Cerebellar cortex (tissue), 1 donor: Measurements from ENCODE around the gene SH3GL3.
A peak's percentile ranks its signal among the peaks of the same experiment; 100 is the strongest.

ENCODE experiments used
- DNase-seq: peaks from one replicate; pipeline ENCODE4 v3.0.0-alpha.2; 2015; ENCODE audit warnings: low spot score

The SH3GL3 gene

DNA sequence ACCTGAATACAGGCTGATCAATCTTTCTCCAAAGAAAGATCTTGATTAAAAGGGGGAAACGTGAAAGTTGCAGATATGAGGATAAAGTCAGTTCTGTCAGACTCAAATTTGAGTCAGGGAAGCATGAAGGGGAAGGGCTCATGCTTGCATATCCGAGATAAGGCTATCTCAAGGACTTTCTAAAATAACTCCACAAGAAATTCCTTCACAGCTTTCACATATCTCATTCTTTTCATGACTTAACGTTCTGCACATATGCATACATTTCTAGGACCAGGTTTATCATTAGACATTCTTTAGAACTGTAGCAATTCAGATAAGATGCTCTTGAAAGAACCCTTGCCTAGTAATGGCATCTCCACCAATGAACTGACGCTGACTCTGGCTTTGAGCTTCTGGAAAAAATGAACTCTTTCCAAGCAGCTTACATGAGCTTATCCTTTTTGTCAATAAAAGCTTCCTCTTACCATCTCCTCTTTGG is 15.9 kb downstream of the SH3GL3 start:
- no peak for DNase-seq

GRCh38 chr15:83470887-83471286 is 23.7 kb downstream of the SH3GL3 start:
- DNase-seq = no peak

DNA sequence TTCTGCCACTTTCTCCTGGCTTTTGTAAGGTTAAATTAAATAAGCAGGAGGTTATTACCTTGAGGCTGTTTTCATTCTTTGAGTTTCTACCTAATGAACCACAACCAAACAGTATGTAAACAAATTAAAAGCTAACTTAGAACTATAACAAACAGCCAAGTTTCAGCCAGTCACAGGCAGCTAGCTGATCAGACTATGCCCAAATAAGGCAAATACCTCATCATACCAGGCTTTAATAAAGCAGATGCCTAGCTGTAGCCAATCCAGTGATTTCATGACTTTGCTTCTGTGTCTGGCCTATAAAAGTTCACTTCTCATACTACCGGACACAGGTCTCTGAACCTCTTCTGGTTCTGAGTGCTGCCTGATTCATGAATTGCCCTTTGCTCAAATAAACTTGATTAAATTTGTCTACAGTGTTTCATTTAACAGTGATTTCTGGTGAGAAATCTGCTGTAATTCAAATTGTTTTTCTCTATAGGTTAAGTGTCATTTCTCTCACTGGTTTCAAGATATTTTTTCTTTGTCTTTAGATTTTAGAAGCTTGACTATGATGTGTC is 24.2 kb downstream of the SH3GL3 start:
- DNase-seq = no peak

DNA sequence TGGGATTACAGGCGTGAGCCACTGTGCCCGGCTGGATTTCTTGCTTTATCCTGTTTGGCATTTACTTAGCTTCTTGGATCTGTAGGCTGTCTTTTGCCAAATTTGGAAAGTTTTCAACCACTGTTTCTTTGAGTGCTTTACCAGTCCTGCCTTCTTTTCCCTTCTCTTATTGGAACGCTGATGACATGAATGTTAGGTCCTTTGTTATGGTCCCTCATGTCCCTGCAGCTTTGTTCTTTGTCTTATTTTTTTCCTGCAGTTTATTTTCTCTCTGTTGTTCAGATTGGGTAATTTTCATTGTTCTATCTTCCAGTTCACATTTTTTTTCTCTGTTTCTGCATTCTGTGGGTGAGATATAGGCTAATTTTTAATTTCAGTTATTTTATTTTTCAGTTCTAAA is 25.0 kb downstream of the SH3GL3 start:
- no peak for DNase-seq

GRCh38 chr15:83472797-83473196 is 25.7 kb downstream of the SH3GL3 start:
- DNase-seq = no peak

DNA sequence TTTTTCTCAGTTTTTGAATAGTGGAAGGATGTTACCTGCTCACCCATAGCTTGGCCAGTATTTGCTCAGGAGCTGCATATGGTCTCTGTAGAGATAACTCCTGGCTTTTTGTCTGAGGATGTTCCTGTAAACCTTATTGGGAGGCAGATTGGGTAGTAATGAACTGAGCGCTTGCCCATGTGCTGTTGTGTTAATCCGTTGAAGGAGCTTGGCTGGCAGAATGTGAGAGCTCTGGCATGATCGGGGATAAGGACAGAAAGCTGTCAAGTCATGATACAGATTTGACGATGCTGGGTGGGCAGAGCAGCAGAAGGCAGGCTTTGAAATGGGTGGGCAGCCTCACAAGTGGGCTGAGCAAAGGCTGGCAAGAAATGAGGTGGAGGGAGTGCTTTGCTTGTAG is 27.4 kb downstream of the SH3GL3 start:
- DNase-seq = peak; percentile 81

DNA sequence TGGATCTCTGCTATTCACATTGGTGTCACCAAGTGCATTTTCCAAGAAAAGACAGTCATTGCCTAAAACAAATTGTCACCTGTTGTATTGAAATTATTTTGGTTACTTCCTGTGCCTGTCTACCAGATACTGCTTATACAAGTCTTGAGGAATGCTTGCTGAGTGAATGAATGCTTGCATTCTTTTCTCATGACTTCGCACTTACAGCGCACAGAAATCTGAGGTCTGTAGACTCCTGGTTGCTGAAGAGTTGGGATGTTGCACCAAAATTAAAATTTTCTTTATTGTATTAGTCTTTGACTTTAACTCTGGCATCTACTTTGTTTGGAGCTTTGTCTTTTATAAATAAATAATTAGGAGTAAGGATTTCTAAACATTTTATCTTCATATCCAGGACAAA is 28.4 kb downstream of the SH3GL3 start:
- DNase-seq = no peak

- DNase-seq = no peak
Observed at GRCh38 chr15:83476066-83476465, 28.9 kb downstream of the SH3GL3 start.

DNA sequence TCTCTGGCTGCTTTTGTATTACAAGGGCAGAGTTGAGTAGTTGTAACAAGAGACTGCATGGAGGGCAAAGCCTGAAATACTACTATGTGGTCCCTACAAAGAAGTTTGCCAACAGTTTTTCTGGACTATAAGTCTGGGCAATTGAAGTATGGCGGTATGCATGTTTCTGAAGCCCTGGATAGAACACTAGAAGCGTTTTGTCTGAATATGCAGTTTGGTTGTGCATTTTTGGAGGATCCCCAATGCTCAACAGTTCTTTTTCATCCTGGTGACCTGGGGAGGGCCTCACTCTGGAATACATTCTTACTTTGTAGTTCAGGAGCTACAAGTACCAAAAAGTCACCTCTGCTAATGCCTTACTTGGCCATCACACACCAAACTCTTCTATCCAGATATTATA is 29.6 kb downstream of the SH3GL3 start:
- DNase-seq = no peak

GRCh38 chr15:83477172-83477807 is 30.1 kb downstream of the SH3GL3 start:
- DNase-seq = no peak

GRCh38 chr15:83477808-83478537 is 30.8 kb downstream of the SH3GL3 start:
- no peak for DNase-seq

- no peak for DNase-seq
Observed at GRCh38 chr15:83483612-83484011, 36.5 kb downstream of the SH3GL3 start.

GRCh38 chr15:83484636-83485035 is 37.5 kb downstream of the SH3GL3 start:
- no peak for DNase-seq

DNA sequence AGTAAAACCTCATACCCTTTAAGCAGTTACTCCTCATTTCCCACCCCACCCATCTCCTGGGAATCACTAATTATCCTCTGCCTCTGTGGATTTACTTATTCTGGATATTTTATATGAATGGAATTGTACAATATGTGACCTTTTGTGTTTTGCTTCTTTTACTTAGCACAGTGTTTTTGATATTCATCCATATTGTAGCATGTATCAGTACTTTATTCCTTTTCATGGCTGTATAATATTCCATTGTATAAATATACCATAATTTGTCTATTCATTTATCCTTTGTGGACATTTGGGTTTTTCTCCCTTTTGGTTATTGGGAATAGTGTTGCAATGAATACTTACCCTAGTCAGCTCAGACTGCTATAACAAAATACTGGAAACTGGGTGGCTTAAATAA is 39.2 kb downstream of the SH3GL3 start:
- no peak for DNase-seq

DNA sequence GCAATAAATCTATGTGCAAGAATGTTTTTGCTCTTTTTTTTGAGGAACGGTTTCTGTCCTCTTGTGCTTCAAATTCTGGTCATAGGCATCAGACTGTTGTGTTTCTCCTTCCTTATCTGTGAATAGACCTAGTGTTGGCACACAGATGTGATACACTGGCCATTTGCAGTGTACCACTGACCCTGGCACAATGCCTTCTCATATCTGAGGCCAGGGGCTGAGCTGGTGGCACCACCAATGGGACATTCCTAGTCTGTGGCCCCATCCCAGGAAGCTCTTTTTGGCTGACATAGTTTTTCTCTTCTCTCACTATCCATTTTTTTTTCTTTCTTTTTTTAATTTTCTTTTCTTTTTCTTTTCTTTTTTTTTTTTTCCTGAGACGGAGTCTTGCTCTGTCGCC is 40.4 kb downstream of the SH3GL3 start:
- DNase-seq = no peak

DNA sequence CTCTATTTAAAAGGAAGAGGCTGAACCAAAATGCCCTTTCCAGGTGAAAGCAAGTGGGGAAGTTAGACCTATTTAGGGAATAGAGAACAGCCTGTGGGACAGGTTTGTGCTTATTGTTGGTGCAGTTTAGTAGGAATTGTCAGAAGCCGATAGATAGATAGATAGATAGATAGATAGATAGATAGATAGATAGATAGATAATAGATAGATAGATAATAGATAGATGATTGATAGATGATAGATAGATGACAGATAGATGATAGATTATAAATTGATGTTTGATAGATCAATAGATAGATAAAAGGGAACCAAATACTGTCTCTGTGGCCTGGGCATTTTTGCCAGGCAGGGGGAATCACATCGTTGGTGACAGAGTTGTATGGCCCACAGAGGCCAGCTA is 42.5 kb downstream of the SH3GL3 start:
- DNase-seq = no peak

- DNase-seq = no peak
Observed at GRCh38 chr15:83491486-83491885, 44.3 kb downstream of the SH3GL3 start.

DNA sequence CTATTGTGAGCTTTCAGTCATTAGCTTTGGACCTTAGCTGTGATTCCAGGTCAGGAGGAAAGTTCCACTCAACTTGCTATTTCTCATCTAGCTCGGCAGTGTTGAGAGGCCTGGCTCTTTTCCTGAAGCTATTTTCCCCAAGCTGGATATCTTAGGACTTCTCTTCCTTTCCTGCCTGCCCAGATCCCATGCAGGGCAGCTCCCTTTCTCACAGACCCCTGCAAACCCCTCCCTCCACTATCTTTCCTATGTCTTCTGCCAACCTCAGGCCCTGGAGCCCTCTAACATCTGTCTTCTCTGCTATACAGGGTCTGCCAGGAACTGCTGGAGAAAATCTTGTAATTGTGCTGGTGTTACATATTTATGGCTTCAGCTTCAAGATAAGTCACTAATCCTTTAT is 49.6 kb downstream of the SH3GL3 start:
- DNase-seq = no peak

- DNase-seq = no peak
Observed at GRCh38 chr15:83498374-83498773, 51.2 kb downstream of the SH3GL3 start.

DNA sequence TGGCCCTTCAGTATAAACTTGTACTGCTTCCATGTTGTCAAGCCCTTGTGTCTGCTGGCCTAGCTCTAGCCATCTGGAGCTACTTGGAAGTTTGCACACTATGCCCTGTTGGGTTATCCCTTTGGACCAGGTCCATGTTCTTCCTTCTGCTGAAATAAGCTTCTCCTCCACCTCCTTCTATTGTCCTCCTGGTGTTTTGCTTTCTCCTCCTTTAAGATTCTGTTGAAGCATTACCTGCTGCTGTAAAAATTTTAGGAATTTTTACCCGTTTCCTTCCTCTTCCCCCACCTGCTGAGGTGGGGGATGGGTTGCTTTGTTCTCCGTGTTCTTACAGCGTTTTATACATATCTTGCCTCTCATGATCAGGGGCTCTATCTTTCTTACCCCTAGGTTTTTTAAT is 51.7 kb downstream of the SH3GL3 start:
- peak; percentile 34 for DNase-seq

GRCh38 chr15:83499476-83499875 is 52.3 kb downstream of the SH3GL3 start:
- DNase-seq = no peak

- DNase-seq = no peak
Observed at GRCh38 chr15:83503595-83504364, 56.6 kb downstream of the SH3GL3 start.

GRCh38 chr15:83504365-83504764 is 57.2 kb downstream of the SH3GL3 start:
- DNase-seq = no peak
